Astrocyte of the hippocampus (primary cell): ENCODE measurements around the gene FBXO10.

Experiments
- DNase-seq: peaks from one replicate; pipeline ENCODE4 v3.0.0; 2011; ENCODE audit warnings: low read depth, low spot score

The FBXO10 gene

DNA sequence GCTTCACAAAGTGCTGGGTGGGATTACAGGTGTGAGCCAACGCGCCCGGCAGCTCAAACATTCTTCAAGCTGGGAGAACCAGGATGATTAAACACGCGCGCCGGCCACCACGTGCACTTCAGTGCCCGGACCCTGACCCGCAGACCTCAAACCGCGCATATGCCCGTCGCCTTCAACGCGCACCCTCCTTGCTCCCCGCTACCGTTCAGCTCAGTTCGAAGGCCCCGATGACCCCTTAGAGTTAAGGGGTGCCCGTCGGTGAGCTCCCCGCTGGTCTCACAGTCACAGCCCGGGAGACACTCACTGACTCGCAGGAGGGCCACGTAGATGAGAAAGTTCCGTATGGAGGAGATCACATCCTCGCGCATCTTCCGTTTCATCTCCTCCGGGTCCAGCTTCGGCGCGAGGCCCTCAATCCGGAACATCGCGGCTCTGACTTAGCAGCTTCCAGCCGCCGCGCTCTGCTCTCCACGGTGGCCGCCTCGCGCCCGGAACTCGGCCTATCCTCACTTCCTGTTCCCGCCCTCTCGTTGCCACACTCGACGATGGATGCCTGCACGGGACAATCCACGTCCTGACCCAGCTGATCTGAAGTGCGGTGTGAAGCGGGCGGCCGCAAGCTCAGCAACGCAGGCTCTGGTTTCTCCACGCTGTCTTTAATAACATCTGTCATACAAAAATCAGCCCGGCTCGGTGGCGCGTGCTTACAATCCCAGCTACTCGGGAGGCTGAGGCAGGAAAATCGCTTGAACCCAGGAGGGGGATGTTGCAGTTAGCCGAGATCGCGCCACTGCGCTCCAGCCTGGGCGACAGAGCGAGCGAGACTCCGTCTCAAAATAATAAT, 16.1 kb upstream of the FBXO10 start, which contains the start of gene TOMM5:
Gene TOMM5 (minus strand): TSS at position 490 of the 844 bp plus-strand sequence. CDS start 65 bp downstream, at position 425.
- DNase-seq = peak; percentile 96

DNA sequence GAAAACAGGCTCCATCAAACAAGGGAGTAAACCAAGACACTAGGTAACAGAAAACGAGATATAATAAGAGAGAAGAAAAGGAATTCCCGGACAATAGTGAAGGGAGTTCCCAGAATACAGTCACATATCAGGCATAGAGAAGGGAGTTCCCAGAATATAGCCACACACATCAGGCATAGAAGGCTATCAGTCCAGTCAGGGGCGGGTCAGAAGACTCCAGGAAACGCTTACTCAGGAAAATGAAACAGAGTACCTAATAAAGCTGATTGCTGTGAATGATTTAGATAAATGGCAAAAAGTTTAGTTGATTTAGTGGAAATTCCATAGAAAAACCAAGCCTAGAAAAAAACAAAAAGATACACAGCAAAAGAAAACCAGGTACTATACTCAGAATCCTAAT, 11.3 kb upstream of the FBXO10 start:
- DNase-seq = no peak

DNA sequence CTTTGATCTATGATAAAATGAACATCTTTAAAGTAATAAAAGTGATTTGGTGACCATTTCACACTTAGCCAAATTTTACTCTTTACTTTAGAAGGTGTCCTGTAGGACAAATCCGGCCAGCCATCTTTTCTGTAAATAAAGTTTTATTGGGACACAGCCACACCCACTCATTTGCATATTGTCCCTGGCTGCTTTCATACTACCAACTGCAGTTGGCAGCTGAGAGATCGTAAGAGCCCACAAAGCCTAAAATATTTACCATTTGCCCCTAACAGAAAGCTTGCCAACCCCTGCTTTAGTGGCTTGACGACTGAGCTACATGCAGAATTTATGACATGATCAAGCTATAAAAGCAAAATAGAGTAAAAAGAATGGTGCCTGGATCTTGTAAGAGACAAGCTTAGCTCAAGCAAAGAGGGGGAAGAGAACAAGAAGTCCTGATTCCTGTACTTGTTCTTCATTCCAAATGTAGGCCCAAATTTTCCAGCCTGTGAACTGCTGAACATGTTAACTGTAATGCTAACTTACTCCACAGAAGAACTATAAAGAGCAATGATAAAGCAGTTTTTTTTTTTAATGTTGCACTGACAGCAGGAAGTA, 7.4 kb upstream of the FBXO10 start:
- DNase-seq = no peak

DNA sequence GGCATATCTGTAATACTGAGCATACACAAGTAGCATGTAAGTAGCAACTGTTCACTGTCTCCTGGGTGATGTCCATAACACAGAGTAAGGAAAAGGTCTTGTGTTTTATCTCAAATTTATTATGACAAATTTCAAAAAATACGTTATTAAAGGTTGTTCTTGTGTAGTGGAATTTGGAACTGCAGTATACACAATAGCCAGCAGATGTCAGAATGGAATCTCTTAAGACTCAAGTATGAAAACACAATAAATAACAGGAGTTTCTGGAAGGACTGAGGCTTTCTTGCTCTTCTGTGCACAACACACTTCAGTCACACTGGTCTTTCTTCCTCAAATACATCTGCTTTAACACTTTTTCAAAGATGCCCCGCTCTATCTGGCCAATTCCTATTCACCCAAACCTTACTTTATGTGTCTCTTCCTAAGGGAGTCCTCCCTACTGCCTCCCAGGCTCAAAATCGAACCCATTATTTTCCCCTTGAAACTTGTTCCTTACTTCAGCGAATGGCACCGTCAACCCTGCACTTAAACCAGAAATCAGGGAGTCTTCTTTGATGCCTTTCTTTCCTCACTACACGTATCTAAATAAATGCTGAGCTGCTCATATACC, 6.5 kb upstream of the FBXO10 start:
- DNase-seq = peak; percentile 71

DNA sequence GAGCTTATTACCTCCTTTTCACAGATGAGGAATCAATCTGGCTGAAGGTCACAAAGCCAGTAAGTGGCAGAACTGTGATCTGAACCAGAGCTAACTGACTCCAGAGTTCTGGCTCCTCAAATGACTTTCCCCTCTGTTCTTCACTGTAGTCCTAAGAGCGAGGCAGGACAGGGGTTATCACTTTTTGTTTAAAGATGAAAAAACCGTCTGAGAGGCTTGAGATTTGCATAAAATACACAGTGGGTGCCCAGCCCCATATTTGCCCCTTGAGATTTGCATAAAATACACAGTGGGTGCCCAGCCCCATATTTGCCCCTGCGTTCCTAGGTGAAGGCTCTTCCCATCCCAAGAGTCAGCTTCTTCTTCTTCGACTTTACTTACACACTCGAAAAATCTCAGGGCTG, 667 bp downstream of the FBXO10 start:
- DNase-seq = peak; percentile 20

DNA sequence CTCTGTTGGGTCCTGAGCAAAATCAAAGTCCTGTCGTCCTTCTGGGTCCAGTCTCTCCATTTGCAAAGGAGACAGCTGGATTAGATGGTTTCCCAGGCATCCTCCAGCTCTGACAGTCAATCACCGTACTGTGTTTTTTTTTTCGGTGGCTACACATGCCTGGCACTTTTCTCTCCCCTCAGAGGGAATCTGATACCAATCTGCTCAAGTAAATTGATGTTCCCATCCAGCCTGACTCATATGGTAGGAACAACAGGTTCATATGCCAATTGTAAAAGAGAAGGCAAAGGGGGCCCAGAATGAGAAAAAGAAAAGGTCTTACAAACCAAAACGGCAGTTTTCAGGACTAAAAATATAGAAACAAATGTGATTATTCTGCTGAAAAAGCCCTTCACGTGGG, 1.2 kb downstream of the FBXO10 start:
- peak; percentile 14 for DNase-seq

DNA sequence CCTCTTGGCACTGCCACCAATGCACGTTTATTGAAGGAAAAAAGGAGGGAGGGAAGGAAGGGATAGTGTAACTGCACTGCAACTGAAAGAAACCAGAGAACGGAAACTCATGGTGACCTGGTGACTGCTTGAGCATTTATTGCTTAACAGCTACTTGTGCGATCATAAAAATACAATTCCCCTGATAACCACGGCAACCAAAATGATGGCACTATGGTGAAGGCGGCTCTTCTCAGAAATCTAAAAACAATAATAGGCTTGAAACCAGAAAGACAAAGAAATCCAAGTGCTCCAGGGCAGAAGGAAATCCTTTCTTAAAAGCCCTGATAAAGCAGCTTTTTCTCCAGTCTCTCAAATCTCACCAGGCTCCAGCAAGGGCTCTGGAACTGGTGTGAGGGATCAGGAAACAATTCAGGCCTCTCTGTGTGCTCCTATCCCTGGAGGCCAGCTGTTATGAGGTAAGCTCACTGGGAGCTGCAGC, 1.9 kb downstream of the FBXO10 start:
- DNase-seq = no peak

- no peak for DNase-seq
These were observed 4.9 kb downstream of the FBXO10 start for GRCh38 chr9:37571282-37571681.

DNA sequence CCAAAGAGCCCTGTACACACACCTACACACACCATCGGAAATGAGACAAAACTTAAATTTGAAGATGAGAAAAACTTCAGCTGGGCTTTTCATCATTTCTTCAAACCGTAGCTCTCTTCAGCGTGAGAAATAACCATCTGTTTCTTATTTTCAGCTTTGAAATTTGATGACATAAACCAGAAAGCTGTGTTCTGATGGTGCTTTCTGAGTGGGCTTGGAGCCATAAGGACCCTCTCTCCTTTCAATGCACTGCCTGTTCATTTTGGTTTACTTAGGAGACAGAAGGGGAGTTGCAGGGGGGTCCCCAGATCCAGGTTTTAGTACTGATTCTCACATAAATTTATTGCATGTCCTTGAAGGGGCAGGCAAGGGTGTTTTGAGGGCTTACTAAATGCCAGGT, 9.5 kb downstream of the FBXO10 start:
- no peak for DNase-seq

GRCh38 chr9:37565661-37566618, 10.2 kb downstream of the FBXO10 start:
- no peak for DNase-seq

DNA sequence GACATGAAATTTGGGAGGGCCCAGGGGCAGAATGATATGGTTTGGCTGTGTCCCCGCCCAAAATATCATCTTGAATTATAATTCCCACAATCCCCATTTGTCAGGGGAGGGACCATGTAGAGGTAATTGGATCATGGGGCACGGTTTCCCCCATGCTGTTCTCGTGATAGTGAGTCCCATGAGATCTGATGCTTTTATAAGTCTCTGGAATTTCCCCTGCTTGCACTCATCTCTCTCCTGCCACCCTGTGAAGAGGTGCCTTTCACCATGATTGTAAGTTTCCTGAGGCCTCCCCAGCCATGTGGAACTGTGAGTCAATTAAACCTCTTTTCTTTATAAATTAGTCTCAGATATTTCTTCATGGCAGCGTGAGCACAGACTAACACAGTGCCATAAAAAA, 11.3 kb downstream of the FBXO10 start:
- DNase-seq = no peak

GRCh38 chr9:37563806-37564513, 12.2 kb downstream of the FBXO10 start:
- no peak for DNase-seq

DNA sequence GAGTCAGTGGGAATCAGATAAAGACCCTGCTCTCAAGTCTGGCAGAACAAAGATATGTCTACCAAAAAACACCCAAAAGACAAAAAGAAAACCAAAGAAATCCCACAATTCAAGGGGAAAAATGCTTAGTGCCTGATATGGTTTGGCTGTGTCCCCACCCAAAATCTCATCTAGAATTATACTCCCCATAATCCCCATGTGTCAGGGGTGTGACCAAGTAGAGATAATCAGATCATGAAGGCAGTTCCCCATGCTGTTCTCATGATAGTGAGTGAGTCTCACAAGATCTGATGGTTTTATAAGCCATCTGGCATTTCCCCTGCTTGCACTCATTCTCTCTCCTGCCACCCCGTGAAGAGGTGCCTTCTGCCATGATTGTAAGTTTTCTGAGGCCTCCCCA, 13.4 kb downstream of the FBXO10 start:
- no peak for DNase-seq

- DNase-seq = no peak
These were observed 14.5 kb downstream of the FBXO10 start for GRCh38 chr9:37561682-37562081.

GRCh38 chr9:37559855-37560592, 16.2 kb downstream of the FBXO10 start:
- DNase-seq = no peak

GRCh38 chr9:37559125-37559524, 17.1 kb downstream of the FBXO10 start:
- no peak for DNase-seq

GRCh38 chr9:37555786-37556185, 20.4 kb downstream of the FBXO10 start:
- DNase-seq = peak; percentile 29

DNA sequence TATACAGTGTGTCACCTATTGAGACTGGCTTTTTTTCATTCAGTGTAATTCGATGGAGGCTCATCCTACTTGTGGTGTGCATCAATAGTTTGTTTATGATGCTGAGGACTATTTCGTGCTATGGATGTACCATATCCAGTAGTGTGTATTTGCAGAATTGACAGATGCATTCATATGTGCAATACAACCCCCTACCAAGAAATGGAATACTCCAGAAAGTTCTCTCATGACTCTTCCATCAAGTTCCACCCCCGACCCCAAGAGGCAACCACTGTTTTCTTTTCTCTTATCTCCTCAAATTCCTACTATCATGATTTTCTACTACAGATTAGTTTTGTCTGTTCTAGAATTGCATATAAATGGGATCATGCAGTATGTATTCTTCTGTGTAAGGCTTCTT, 21.9 kb downstream of the FBXO10 start:
- DNase-seq = no peak

DNA sequence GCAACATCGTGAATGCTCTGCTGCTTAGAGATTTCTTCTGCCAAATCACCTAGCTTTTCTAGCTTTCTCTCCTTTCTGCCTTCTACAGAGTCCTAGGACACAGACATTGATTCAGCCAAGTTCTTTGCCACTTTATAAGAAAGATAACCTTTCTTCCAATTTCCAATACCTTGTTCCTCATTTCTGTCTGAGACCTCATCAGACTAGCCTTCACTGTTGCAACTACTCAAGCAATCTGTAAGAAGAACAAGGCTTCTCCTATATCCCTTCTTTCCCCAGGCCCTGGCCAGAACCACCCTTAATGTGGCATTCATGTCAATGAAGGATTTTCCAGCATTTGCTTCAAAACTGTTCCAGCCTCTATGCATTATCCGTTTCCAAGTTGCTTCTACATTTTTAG, 24.3 kb downstream of the FBXO10 start:
- DNase-seq = no peak

GRCh38 chr9:37551468-37551867, 24.7 kb downstream of the FBXO10 start:
- no peak for DNase-seq
